HG03060 (cell line): ENCODE measurements around the gene GDF15.

Source experiments
- ATAC-seq: cut with Tn5 transposase; IDR thresholded peaks from one replicate; pipeline ENCODE4 v1.9.1; 2021; ENCODE audit warnings: low read depth, moderate number of reproducible peaks; ENCODE audit not compliant: unreplicated experiment

Gene GDF15

GRCh38 chr19:18417250-18418028, 31.5 kb downstream of the GDF15 start:
- ATAC-seq: no peak

- ATAC-seq: no peak
Measured at GRCh38 chr19:18418029-18418482, 32.1 kb downstream of the GDF15 start.

GRCh38 chr19:18418483-18419194, 32.7 kb downstream of the GDF15 start:
- no peak for ATAC-seq

- no peak for ATAC-seq
Measured at GRCh38 chr19:18419195-18419698, 33.3 kb downstream of the GDF15 start, which contains the start of gene SSBP4. SSBP4 (plus strand) TSS chr19:18419398; CDS start chr19:18419649, 251 bp downstream.

GRCh38 chr19:18419699-18420460, 33.9 kb downstream of the GDF15 start:
- no peak for ATAC-seq

GRCh38 chr19:18420930-18421329, 35.0 kb downstream of the GDF15 start:
- ATAC-seq: no peak

- no peak for ATAC-seq
Measured at GRCh38 chr19:18421371-18421959, 35.5 kb downstream of the GDF15 start.

GRCh38 chr19:18422530-18423191, 36.7 kb downstream of the GDF15 start:
- no peak for ATAC-seq

- no peak for ATAC-seq
Measured at GRCh38 chr19:18423258-18424020, 37.5 kb downstream of the GDF15 start.

GRCh38 chr19:18424122-18424889, 38.3 kb downstream of the GDF15 start:
- ATAC-seq: no peak

GRCh38 chr19:18424890-18425514, 39.0 kb downstream of the GDF15 start:
- no peak for ATAC-seq

GRCh38 chr19:18425515-18426415, 39.8 kb downstream of the GDF15 start:
- ATAC-seq: no peak

- no peak for ATAC-seq
Measured at GRCh38 chr19:18426416-18426767, 40.4 kb downstream of the GDF15 start.

GRCh38 chr19:18427080-18427742, 41.3 kb downstream of the GDF15 start:
- no peak for ATAC-seq

GRCh38 chr19:18427743-18428113, 41.8 kb downstream of the GDF15 start:
- no peak for ATAC-seq

GRCh38 chr19:18428173-18428786, 42.3 kb downstream of the GDF15 start:
- no peak for ATAC-seq
